Glomerular visceral epithelial cell (primary cell): ENCODE results near the gene BICC1.

Source experiments
- DNase-seq: peaks from one replicate; pipeline ENCODE4 v3.0.0-alpha.2; 2016; ENCODE audit errors: extremely low spot score

The BICC1 gene

GRCh38 chr10:58701405-58702135 is 188.9 kb downstream of the BICC1 start:
- DNase-seq: no peak

GRCh38 chr10:58704226-58704625 is 191.6 kb downstream of the BICC1 start:
- DNase-seq: no peak

GRCh38 chr10:58704671-58705141 is 192.0 kb downstream of the BICC1 start:
- DNase-seq: no peak

GRCh38 chr10:58706836-58707235 is 194.2 kb downstream of the BICC1 start:
- no peak for DNase-seq

GRCh38 chr10:58712141-58712540 is 199.5 kb downstream of the BICC1 start:
- DNase-seq: no peak

- DNase-seq: no peak
Measured at GRCh38 chr10:58712982-58713381, 200.3 kb downstream of the BICC1 start.

GRCh38 chr10:58714409-58714808 is 201.7 kb downstream of the BICC1 start:
- DNase-seq: no peak

GRCh38 chr10:58715061-58715460 is 202.4 kb downstream of the BICC1 start:
- DNase-seq: no peak

GRCh38 chr10:58718596-58718995 is 205.9 kb downstream of the BICC1 start:
- DNase-seq: no peak

GRCh38 chr10:58721601-58722281 is 209.1 kb downstream of the BICC1 start:
- no peak for DNase-seq

GRCh38 chr10:58723186-58723585 is 210.5 kb downstream of the BICC1 start:
- no peak for DNase-seq

- DNase-seq: no peak
Measured at GRCh38 chr10:58723966-58724365, 211.3 kb downstream of the BICC1 start.

- DNase-seq: no peak
Measured at GRCh38 chr10:58724781-58725180, 212.1 kb downstream of the BICC1 start.

GRCh38 chr10:58725901-58726300 is 213.2 kb downstream of the BICC1 start:
- DNase-seq: no peak

- DNase-seq: no peak
Measured at GRCh38 chr10:58727633-58728032, 215.0 kb downstream of the BICC1 start.

GRCh38 chr10:58731276-58731675 is 218.6 kb downstream of the BICC1 start:
- DNase-seq: no peak

GRCh38 chr10:58733436-58733835 is 220.8 kb downstream of the BICC1 start:
- DNase-seq: no peak

- DNase-seq: no peak
Measured at GRCh38 chr10:58734116-58734515, 221.4 kb downstream of the BICC1 start.

- DNase-seq: no peak
Measured at GRCh38 chr10:58734664-58735063, 222.0 kb downstream of the BICC1 start.

- DNase-seq: no peak
Measured at GRCh38 chr10:58735087-58735486, 222.4 kb downstream of the BICC1 start.

GRCh38 chr10:58740620-58741369 is 228.1 kb downstream of the BICC1 start:
- no peak for DNase-seq

- DNase-seq: no peak
Measured at GRCh38 chr10:58741673-58742072, 229.0 kb downstream of the BICC1 start.

- no peak for DNase-seq
Measured at GRCh38 chr10:58742141-58742540, 229.5 kb downstream of the BICC1 start.
